ENCODE data around the gene CCT3.
A peak's percentile ranks its signal among the peaks of the same experiment; 100 is the strongest.
"Not testable (repeated sequence)": the region's sequence is repeated elsewhere in the genome, so short reads cannot be mapped to it uniquely, and the experiment has no call there.

CCT3 gene

GRCh38 chr1:156338180-156338976 lies at the start of gene CCT3, which contains the start of gene TSACC:
TSS of gene CCT3 (minus strand) at chr1:156338292. CDS start at chr1:156338184, 108 bp downstream.
TSS of gene TSACC (plus strand) at chr1:156338526. CDS start at chr1:156339758, 1,232 bp downstream.
- peak; percentile 97 to 100 for DNase-seq (ENCODE audit: extremely low read depth in 1 of 2, low read depth in 1 of 2)

- no peak for DNase-seq (ENCODE audit: extremely low read depth in 1 of 2, low read depth in 1 of 2)
These were observed 49.7 kb upstream of the CCT3 start for GRCh38 chr1:156387870-156388173.

DNA sequence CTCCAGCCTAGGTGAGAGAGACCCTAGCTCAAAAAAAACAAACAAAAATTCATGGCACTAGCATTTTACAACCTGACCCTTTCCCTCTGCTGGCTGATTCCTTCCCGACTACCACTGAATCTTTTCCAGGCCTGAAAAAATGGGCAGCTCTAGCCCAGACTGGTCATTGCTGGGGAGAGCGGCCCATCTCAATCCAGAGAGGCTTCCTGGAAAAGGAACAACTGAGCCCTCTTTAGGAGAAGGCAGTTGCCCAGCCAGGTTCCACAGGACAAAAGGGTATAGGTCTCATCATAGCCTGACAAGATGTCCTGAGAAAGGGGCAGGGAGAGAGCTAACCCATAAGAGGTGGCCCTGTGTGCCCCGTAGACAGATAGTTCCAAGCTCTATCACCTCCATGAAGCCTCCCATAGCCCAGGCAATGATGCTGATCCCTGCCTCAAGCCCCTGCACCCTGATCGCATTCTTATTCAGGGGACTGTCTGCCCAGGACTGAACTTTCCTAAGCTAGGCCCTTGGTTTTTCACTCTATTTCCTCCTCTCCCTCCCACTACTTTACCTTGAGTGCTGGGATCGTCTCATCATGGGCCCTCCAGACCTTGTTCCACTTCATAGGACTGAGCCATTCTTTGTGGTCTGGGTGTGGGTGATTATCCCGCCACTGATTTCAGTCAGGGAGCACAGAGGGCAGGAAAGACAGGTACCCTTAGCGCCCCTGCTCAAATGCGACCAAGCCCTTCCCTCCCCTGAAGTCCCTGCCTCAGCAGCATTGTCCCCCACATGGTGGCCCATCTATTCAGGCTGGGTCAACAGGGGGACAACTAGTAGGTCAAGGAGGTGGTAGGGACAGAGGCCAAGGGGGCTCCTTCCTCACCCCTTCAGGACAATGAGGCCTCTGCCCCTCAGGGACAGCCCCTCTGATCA lies 49.1 kb upstream of the CCT3 start:
- no peak for DNase-seq (ENCODE audit: extremely low read depth in 1 of 2, low read depth in 1 of 2)

DNA sequence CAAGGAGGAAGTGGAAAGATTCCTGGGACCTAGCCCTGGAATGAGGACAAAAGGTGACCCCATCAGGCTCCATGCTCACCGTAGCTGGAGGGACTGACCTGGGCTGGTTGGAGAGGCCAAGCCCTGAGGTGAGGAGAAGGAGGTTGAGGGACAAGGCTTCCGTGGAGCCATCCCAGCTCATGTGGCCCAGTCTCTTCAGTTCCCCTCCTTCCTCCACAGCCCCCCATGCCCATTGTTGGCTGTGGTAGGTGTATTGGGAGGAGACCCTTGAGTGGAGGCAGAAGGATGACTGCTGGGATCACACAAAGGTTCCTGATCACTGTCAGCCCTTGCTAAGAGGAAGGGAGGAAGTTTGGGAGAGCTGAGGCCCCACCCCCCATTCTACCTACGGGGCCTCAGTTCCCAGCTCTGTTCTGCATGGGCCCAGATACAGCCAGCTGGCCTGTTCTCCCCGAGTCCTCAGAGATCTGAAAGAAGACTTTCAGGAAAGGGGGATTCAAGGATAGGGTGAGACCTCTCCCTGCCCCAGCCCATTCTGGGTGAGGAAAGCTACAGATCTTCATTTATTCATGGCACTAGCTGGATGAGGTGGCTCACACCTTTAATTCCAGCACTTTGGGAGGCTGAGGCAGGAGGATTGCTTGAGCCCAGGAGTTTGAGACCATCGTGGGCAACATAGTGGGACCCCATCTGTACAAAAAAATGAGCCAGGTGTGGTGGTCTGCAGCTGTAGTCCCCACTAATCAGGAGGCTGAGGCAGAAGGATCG lies 48.2 kb upstream of the CCT3 start:
- no peak for DNase-seq (ENCODE audit: extremely low read depth in 1 of 2, low read depth in 1 of 2)

DNA sequence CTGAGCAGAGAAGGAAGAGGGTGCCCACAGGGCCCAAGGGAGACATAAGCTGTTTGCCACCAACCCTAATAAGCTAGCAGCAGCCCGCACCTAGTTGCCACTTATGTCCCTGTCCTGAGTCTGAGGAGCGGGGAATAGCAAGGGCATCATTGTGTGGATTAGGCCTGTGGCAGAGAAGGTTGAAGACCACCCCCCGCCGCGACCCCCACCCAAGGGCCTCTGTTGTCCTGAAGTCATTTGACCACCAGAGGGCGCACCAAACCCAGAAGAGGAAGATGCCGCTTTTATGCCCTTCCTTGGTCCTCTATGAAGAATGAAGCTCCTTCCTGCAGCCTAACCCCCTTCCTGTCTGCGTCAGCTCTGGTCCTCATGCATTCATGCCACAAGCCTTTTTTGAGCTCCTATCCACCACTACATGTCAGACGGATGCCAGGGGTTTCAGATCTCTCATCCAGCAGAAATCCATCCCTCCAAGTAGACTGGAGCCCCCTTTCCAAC lies 47.5 kb upstream of the CCT3 start:
- peak; percentile 32 to 45 for DNase-seq (ENCODE audit: extremely low read depth in 1 of 2, low read depth in 1 of 2)

DNA sequence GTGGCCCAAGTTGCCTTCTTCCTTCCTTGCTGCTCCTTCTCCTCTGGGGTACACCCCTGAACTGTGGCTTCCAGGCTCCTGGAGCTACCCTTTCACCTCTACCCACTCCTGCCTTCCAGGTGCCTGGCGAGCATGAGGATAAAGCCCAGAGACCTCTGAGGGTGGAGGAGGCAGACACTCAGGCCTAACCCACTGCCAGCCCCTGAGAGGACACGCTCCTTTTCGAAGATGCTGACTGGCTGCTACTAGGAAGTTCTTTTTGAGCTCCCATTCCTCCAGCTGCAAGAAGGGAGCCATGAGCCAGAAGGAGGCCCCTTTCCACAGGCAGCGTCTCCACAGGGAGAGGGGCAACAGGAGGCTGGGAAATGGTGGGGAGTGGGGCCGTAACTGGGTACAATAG lies 46.6 kb upstream of the CCT3 start:
- DNase-seq (ENCODE audit: extremely low read depth in 1 of 2, low read depth in 1 of 2): no peak

GRCh38 chr1:156384007-156384406 lies 45.9 kb upstream of the CCT3 start:
- no peak for DNase-seq (ENCODE audit: extremely low read depth in 1 of 2, low read depth in 1 of 2)

DNA sequence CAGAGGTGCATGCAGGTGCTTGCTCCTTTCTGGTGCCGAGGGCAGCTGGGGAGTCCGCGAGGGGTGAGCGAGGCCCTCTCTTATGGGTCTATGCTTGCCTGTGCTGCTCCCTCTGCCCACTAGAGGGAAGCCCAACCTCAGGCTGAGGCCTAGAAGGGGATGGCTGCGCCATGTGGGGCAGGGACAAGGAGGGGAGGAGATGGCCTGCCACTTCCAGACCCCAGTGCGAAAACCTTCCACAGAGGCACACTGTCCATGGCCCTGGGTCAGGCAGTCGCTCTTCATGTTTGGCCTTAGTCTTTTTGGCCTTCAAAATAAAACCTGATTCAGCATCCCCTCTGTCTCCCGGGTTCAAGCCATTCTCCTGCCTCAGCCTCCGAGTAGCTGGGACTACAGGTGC lies 44.9 kb upstream of the CCT3 start:
- DNase-seq (ENCODE audit: extremely low read depth in 1 of 2, low read depth in 1 of 2): peak; percentile 23 to 52

DNA sequence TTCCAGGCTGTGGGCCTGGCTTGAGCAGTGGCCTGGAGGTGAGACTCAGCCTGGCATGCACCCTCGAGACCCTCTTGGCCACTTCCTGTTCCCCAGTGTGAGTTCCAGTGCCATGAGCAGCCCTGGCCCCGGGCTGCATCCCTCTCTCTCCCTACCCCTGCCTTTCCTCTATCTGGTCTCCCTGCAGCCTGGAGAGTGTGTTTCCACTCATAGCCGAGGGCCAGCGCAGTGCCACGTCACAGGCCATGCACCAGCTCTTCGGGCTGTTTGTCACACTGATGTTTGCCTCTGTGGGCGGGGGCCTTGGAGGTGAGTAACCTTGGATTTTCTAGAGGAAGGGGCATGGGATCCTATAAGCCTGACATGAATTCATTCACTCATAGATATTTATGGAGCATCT lies 44.5 kb upstream of the CCT3 start:
- no peak for DNase-seq (ENCODE audit: extremely low read depth in 1 of 2, low read depth in 1 of 2)

DNA sequence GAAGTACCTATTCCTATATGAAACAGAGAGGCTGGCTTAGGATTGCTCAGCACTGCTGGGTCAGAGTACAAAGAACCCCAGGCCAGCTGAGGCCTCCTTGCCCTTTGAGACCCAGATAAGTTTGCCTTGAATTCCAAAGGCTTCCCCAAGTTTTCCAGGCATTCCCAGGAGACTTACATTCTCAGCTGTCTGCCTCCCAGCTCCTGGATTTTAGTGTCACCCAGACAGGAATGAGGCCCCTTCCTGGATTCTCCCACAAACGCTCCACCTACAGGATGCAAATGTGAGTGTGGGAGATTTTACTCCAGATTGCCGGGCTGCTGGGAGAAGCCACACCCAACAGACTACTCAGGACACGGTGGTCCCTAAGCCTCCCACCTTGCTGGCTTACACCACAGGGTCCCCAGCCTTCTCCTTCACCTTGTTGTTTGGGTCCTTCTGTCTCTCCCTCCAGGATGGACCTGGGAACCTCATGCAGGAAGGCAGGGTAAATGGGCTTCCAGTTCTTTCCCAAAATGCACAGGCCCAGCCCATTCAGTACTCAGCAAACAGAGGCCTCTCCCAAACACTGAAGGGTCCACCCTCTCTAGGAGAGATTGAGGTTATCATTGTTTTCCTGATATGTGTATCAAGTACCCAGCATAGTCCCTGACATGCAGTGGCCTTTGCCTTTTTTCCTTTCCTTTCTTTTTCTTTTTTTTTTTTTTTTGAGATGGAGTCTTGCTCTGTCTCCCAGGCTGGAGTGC lies 41.5 kb upstream of the CCT3 start:
- no peak for DNase-seq (ENCODE audit: extremely low read depth in 1 of 2, low read depth in 1 of 2)

DNA sequence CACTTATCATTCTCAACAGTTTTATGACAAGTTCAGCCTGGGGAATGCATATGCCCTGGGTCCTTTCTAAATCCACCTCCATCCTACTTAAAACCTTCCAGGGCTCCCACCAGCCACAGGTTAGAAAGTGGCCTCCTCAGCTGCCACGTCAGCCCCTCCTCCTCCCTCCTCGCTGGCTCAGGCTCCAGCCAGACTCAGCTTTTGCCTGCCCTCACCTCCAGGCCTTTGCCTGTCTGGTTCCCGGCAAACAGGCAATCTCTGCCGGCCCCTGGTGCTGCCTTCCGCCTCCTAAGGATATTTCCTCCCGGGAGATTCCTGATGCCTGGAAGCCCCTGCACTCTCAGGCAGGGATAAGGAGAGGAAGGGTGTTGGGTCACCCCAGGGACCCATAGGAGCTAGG lies 40.5 kb upstream of the CCT3 start:
- DNase-seq (ENCODE audit: extremely low read depth in 1 of 2, low read depth in 1 of 2): no peak

DNA sequence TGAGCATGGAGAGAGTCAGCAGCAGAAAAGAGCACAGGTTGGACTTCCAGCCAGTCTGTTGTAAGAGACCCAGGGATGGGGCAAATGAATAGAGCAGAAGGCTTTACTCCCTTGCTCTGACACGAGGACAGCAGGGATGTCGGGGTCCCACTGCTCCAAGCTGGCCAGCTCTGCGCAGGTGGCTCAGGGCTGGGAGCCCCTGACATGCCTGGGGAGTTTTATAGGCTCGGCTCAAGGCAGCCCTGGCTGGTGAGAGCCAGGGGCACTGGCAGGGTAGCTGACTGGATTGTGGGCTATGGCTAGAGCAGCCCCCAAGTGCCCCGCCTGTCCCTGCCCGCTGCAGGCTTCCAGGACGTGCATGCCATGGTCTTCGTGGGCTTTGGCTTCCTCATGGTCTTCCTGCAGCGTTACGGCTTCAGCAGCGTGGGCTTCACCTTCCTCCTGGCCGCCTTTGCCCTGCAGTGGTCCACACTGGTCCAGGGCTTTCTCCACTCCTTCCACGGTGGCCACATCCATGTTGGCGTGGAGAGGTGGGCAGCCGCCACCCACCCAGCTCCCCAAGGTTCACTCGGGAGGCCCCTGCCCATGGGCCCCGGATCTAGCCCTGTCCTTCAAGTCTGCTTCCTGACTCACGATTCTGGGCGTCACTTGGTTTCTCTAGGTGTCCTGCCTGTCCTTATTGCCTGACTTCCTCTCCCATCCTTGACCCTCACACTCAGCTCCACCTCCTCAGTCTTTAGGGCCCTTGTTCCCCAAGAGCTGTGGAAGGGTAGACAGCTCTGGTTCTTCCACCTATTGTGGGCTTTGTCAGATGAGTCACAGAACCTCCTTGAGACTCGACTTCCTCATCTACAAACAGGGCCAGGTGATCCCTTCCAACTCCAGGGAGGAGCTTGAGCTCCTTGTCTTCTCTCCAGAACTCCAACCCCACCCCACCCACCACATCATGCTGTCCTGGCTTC lies 39.1 kb upstream of the CCT3 start:
- DNase-seq (ENCODE audit: extremely low read depth in 1 of 2, low read depth in 1 of 2): no peak

GRCh38 chr1:156376146-156376545 lies 38.1 kb upstream of the CCT3 start:
- DNase-seq (ENCODE audit: extremely low read depth in 1 of 2, low read depth in 1 of 2): no peak

DNA sequence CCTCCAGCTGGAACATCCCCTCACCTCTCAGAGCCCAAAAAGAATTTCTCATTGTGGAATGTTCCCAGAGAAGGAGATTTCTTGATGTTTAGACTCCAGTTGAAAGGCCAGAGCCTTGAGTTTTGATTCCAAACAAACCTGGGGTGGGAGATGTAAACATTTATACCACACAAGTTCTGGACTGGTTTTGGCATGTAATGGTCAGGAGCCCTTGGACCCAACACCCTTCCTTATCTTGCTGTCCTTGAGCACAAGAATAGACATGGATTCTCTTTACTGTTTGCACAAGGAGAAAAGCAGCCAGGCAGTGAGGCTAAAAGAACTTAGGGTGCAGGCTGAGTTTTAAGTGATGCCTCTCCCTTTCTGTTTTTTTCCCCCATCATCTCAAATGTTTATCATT lies 35.5 kb upstream of the CCT3 start:
- no peak for DNase-seq (ENCODE audit: extremely low read depth in 1 of 2, low read depth in 1 of 2)

DNA sequence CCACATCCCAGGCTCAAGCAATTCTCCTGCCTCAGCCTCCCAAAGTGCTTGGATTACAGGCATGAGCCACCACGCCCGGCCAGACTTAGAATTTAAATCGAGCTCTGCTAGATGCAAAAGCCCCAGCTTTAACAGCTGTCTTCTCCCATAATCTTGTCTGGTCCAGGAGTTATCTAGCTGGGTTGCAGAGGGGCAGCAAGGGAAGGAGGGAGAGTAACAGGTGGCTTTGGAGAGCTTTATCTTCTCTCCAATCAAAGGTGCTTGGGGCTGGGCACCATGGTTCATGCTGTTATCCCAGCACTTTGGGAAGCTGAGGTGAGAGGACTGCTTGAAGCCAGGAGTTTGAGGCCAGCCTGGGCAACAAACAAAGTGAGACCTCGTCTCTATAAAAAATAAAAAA lies 34.8 kb upstream of the CCT3 start:
- DNase-seq (ENCODE audit: extremely low read depth in 1 of 2, low read depth in 1 of 2): no peak

GRCh38 chr1:156372265-156372586 lies 34.1 kb upstream of the CCT3 start:
- no peak for DNase-seq (ENCODE audit: extremely low read depth in 1 of 2, low read depth in 1 of 2)

DNA sequence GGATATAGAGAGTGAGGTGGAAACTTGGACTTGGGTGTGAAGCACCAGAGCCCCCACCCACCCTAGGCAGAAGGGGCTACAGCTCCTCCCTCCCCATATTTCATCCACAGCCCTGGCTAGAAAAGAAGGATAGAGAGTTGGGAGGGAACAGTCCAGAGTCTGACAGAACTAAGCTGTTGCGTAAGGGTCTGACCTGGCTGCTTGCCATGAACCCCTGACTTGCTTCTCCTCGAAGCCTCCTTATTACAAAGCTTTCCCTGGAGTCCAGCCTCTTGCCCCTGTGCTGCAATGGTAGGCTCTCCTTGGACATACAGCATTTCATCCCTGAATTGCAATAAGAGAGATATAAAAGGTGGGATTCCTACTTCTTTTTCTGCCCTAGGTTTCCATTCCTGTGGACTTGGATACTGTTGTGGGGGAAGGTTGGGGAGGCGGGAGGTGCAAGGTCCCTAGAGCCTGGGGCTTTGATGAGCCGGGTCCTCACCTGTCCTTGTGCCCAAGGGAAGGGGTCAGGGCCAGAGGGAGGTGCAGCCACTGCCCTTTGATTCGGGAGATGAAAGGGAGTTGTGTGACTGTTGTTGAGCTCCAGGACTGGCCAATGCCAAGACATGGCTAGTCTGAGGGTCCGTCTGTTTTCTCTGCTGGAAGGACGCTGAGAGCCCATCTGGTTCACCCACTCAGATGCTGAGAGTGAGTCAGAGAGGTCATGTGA lies 33.6 kb upstream of the CCT3 start:
- DNase-seq (ENCODE audit: extremely low read depth in 1 of 2, low read depth in 1 of 2): no peak

- not testable (repeated sequence) for DNase-seq (ENCODE audit: extremely low read depth in 1 of 2, low read depth in 1 of 2)
These were observed 31.7 kb upstream of the CCT3 start for GRCh38 chr1:156369685-156370286.
